ENCODE measurements around the gene NBEAL2.
"Not testable (repeated sequence)": the region's sequence is repeated elsewhere in the genome, so short reads cannot be mapped to it uniquely, and the experiment has no call there.

Gene NBEAL2

GRCh38 chr3:47034868-47035489 lies 55.5 kb downstream of the NBEAL2 start:
- TF ChIP-seq CTCF (IDR thresholded peaks at IDR 0.05; ENCODE audit: low read depth, low read length), result no peak
- Histone ChIP-seq H3K27me3 (no peaks in the 10 kb centered on the region), H3K4me1 (no peaks in the 10 kb centered on the region), H3K36me3 (peaks cover 4% of the 10 kb centered on the region), H3K4me3 (ENCODE audit: low read depth, low read length) (no peak overlapping the region), H3K9me3 (no peaks in the 10 kb centered on the region)
- DNase-seq, result no peak

GRCh38 chr3:47035645-47036044 lies 56.2 kb downstream of the NBEAL2 start:
- Histone ChIP-seq H3K4me1 (no peaks in the 10 kb centered on the region), H3K4me3 (ENCODE audit: low read depth, low read length) (no peak overlapping the region), H3K9me3 (no peaks in the 10 kb centered on the region), H3K27me3 (no peaks in the 10 kb centered on the region), H3K36me3 (peaks cover 4% of the 10 kb centered on the region)
- DNase-seq, result no peak
- TF ChIP-seq CTCF (IDR thresholded peaks at IDR 0.05; ENCODE audit: low read depth, low read length), result no peak

GRCh38 chr3:47036145-47036544 lies 56.7 kb downstream of the NBEAL2 start:
- H3K9me3 ChIP-seq, result no peaks in the 10 kb centered on the region

GRCh38 chr3:47037302-47037701 lies 57.8 kb downstream of the NBEAL2 start:
- not testable (repeated sequence) for H3K9me3 ChIP-seq; H3K27me3 ChIP-seq; H3K36me3 ChIP-seq; H3K4me3 ChIP-seq (ENCODE audit: low read depth, low read length); H3K4me1 ChIP-seq; DNase-seq

More at GRCh38 chr3:47036145-47036544, 56.7 kb downstream of the NBEAL2 start:
- no peak for DNase-seq
- peaks cover 4% of the 10 kb centered on the region for H3K36me3 ChIP-seq
- no peak overlapping the region for H3K4me3 ChIP-seq (ENCODE audit: low read depth, low read length)
- no peak for TF ChIP-seq CTCF (IDR thresholded peaks at IDR 0.05; ENCODE audit: low read depth, low read length)
- H3K27me3 ChIP-seq, result no peaks in the 10 kb centered on the region
- no peaks in the 10 kb centered on the region for H3K4me1 ChIP-seq

GRCh38 chr3:47041114-47041513 lies 61.6 kb downstream of the NBEAL2 start:
- DNase-seq, result no peak
- Histone ChIP-seq H3K27me3 (no peaks in the 10 kb centered on the region), H3K4me3 (ENCODE audit: low read depth, low read length) (no peak overlapping the region), H3K4me1 (no peaks in the 10 kb centered on the region), H3K36me3 (peaks cover 4% of the 10 kb centered on the region), H3K9me3 (no peaks in the 10 kb centered on the region)
- TF ChIP-seq CTCF (IDR thresholded peaks at IDR 0.05; ENCODE audit: low read depth, low read length), result no peak

- Histone ChIP-seq H3K9me3 (no peaks in the 10 kb centered on the region), H3K36me3 (peaks cover 3% of the 10 kb centered on the region), H3K4me3 (ENCODE audit: low read depth, low read length) (no peak overlapping the region), H3K27me3 (no peaks in the 10 kb centered on the region), H3K4me1 (no peaks in the 10 kb centered on the region)
- TF ChIP-seq CTCF (IDR thresholded peaks at IDR 0.05; ENCODE audit: low read depth, low read length), result no peak
- DNase-seq, result no peak
Measured at GRCh38 chr3:47042231-47042791, 62.8 kb downstream of the NBEAL2 start.
